Smooth muscle cell (in vitro differentiated cells): ENCODE data around the gene MORN4. TPM values are rescaled to one million over a fixed set of nuclear protein-coding genes. Genes with fewer than 3 reads are reported as not detected.

Experiments
- DNase-seq: peaks from one replicate; lab custom pipeline; 2025; ENCODE audit not compliant: unreplicated experiment; lab: John Stamatoyannopoulos, UW
- H2AFZ ChIP-seq: fragments of 200-600 bp; sonication (generic); 2 replicates; pipeline ENCODE4 v1.6.0; 2016; ENCODE audit warnings: antibody characterized with exemption, low read depth, mild to moderate bottlenecking
- H3F3A ChIP-seq: fragments of 200-600 bp; sonication (generic); 2 replicates; pipeline ENCODE4 v1.6.0; 2017; ENCODE audit warnings: antibody characterized with exemption, low read depth
- H3K27ac ChIP-seq: fragments of 200-600 bp; sonication (generic); 2 replicates; pipeline ENCODE4 v1.5.1; 2016; ENCODE audit warnings: low read depth, mild to moderate bottlenecking
- H3K27me3 ChIP-seq: fragments of 200-600 bp; sonication (generic); 2 replicates; pipeline ENCODE4 v1.6.1; 2016; ENCODE audit warnings: low read depth, mild to moderate bottlenecking
- H3K36me3 ChIP-seq: fragments of 200-600 bp; sonication (generic); 2 replicates; pipeline ENCODE4 v1.5.1; 2016; ENCODE audit warnings: low read depth
- H3K4me1 ChIP-seq: fragments of 200-600 bp; sonication (generic); 2 replicates; pipeline ENCODE4 v1.5.1; 2016; ENCODE audit warnings: low read depth
- H3K4me2 ChIP-seq: fragments of 200-600 bp; sonication (generic); 2 replicates; pipeline ENCODE4 v1.6.0; 2016; ENCODE audit warnings: mild to moderate bottlenecking
- H3K4me3 ChIP-seq: fragments of 200-600 bp; sonication (generic); 2 replicates; pipeline ENCODE4 v1.5.1; 2016; ENCODE audit warnings: mild to moderate bottlenecking
- H3K79me2 ChIP-seq: fragments of 200-600 bp; sonication (generic); 2 replicates; pipeline ENCODE4 v1.6.0; 2016; ENCODE audit warnings: low read depth, mild to moderate bottlenecking
- H3K9ac ChIP-seq: fragments of 200-600 bp; sonication (generic); 2 replicates; pipeline ENCODE4 v1.6.0; 2016; ENCODE audit warnings: low read depth
- H3K9me3 ChIP-seq: fragments of 200-600 bp; sonication (generic); replicated peaks from 2 replicates; pipeline ENCODE4 v1.5.1; 2016; ENCODE audit warnings: low read depth
- H4K20me1 ChIP-seq: fragments of 200-600 bp; sonication (generic); 2 replicates; pipeline ENCODE4 v1.6.0; 2016; ENCODE audit warnings: low read depth
- CTCF ChIP-seq: fragments of 200-600 bp; sonication (generic); IDR thresholded peaks from 2 replicates; pipeline ENCODE4 v1.5.1; 2017; ENCODE audit warnings: borderline replicate concordance, mild to moderate bottlenecking, antibody characterized with exemption; ENCODE audit not compliant: insufficient read depth, poor library complexity, severe bottlenecking
- WGBS: methylation state at CpG from one replicate; pipeline ENCODE4 v1.1.7; 2016; ENCODE audit warnings: low lambda C conversion rate; 5-methylcytosine and 5-hydroxymethylcytosine counted together
- polyA plus RNA-seq: library from polyadenylated mRNA; unstranded; fragments of >200 nt; fragmentation: Nextera tagmentation; extraction: Ambion mirVana; gene quantifications from 2 replicates; pipeline ENCODE4 v1.2.1, GENCODE V29; 2016
- total RNA-seq: library from RNA; depleted of rRNA; stranded (reverse); fragments of >200 nt; gene quantifications from 2 replicates; pipeline ENCODE4 v1.2.3, GENCODE V29; 2014

Gene MORN4
- total and polyA plus RNA-seq, 2 experiments from 2014 or later: 2.9 to 16.8 TPM

- Histone ChIP-seq H3K27me3 (no peaks in the 10 kb centered on the region), H2AFZ (no peak overlapping the region), H3K79me2 (no peaks in the 10 kb centered on the region), H4K20me1 (no peaks in the 10 kb centered on the region), H3F3A (no peaks in the 10 kb centered on the region), H3K36me3 (no peaks in the 10 kb centered on the region), H3K4me1 (no peaks in the 10 kb centered on the region), H3K4me2 (no peak overlapping the region), H3K9ac (no peak overlapping the region), H3K9me3 (no peaks in the 10 kb centered on the region), H3K27ac (no peak overlapping the region), H3K4me3 (no peak overlapping the region)
- no peak for TF ChIP-seq CTCF
- 87% methylated on average over 12 of the region's 12 CpGs for WGBS
- DNase-seq: no peak
Observed at GRCh38 chr10:97611473-97611872, 21.8 kb downstream of the MORN4 start.

GRCh38 chr10:97608991-97609561, 24.2 kb downstream of the MORN4 start:
- WGBS: 91% methylated on average over 13 of the region's 13 CpGs
- no peaks in the 10 kb centered on the region for H3K79me2 ChIP-seq
- no peak overlapping the region for H2AFZ ChIP-seq
- H3K4me1 ChIP-seq: no peaks in the 10 kb centered on the region
- no peaks in the 10 kb centered on the region for H3K36me3 ChIP-seq
- no peak for DNase-seq
- H3K27me3 ChIP-seq: no peaks in the 10 kb centered on the region
- H3K4me2 ChIP-seq: no peak overlapping the region
- no peak overlapping the region for H3K9ac ChIP-seq
- H3F3A ChIP-seq: no peaks in the 10 kb centered on the region
- H3K9me3 ChIP-seq: no peaks in the 10 kb centered on the region
- H3K27ac ChIP-seq: no peak overlapping the region
- no peaks in the 10 kb centered on the region for H4K20me1 ChIP-seq
- TF ChIP-seq CTCF: no peak
- H3K4me3 ChIP-seq: no peak overlapping the region

DNA sequence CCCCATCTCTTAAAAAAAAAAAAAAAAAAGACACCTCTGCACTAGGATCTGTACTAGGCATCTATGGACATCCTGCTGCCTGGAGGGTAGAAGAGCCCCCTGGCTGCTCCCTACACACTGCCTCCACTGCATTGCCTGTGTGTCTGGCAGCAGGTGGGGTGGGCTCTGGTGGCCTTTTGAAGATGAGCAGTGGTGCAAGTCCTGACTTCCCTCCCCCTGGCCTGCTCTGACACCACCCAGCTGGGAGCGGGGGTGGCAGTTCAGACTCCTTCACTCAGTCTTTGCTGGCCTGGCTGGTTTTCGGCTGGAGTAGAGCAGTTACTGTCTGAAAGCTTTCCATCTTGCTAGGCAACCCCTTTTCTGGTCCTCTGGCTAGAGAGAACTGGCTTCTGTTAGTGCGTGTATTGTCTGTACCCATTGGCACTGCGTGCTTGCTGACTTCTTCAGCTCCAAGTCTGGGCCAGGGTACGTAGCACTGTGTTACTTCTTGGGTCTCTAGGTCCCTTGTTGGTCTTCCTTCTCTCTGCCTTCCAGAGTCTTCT, 26.1 kb downstream of the MORN4 start:
- no peaks in the 10 kb centered on the region for H4K20me1 ChIP-seq
- DNase-seq: no peak

More for the DNA sequence above, 26.1 kb downstream of the MORN4 start:
- Histone ChIP-seq H3K27ac (no peak overlapping the region), H3K36me3 (no peaks in the 10 kb centered on the region), H3K79me2 (no peaks in the 10 kb centered on the region), H3K9me3 (no peaks in the 10 kb centered on the region), H3K4me3 (no peak overlapping the region), H3K9ac (no peak overlapping the region), H3F3A (no peaks in the 10 kb centered on the region), H3K4me1 (no peaks in the 10 kb centered on the region), H3K4me2 (no peak overlapping the region), H2AFZ (no peak overlapping the region), H3K27me3 (no peaks in the 10 kb centered on the region)
- TF ChIP-seq CTCF: no peak
- 90% methylated on average over 5 of the region's 5 CpGs for WGBS
